DND-41 (cell line): ENCODE data around the gene HSPB9.

Experiments used
- EZH2 ChIP-seq: IDR thresholded peaks from 3 replicates; pipeline ENCODE4 v1.6.1; 2012; ENCODE audit warnings: borderline replicate concordance, low read depth, mild to moderate bottlenecking, moderate library complexity, low read length, inconsistent platforms; ENCODE audit not compliant: severe bottlenecking
- TF ChIP-seq, protein P1 (sequence below): IDR thresholded peaks from 2 replicates; pipeline ENCODE4 v1.5.1; 2012; ENCODE audit warnings: borderline replicate concordance, low read length, moderate library complexity, mild to moderate bottlenecking; ENCODE audit not compliant: poor library complexity, severe bottlenecking; ENCODE audit errors: extremely low read depth

DNA sequence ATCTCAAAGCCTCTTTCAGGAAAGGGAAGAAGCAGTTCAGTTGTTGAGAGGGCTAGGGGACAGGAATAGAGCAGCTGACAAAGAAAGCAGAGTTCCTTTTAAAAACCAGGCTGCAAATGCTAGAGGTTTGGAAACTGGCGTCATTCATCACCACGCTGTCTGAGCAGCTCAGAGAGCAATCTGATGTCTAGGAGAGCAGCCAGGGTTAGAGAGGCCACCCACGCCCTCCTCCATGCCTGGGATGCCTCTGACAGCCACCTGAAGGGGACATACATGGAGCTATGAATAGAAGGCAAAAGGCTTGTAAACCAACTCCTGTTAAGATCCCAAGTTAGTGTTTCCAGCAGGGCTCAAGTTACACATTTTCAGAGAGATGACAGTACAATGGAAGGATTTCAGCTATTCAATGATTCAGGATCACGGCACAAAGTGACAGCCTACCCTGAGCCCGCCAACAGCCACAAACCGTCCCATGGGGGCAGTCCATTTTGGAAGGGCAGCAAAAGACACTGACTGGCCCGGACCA is 19.8 kb downstream of the HSPB9 start:
- TF ChIP-seq, protein P1, sequence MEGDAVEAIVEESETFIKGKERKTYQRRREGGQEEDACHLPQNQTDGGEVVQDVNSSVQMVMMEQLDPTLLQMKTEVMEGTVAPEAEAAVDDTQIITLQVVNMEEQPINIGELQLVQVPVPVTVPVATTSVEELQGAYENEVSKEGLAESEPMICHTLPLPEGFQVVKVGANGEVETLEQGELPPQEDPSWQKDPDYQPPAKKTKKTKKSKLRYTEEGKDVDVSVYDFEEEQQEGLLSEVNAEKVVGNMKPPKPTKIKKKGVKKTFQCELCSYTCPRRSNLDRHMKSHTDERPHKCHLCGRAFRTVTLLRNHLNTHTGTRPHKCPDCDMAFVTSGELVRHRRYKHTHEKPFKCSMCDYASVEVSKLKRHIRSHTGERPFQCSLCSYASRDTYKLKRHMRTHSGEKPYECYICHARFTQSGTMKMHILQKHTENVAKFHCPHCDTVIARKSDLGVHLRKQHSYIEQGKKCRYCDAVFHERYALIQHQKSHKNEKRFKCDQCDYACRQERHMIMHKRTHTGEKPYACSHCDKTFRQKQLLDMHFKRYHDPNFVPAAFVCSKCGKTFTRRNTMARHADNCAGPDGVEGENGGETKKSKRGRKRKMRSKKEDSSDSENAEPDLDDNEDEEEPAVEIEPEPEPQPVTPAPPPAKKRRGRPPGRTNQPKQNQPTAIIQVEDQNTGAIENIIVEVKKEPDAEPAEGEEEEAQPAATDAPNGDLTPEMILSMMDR: no peak
- no peak for TF ChIP-seq EZH2
